ENCODE results near the gene GPER1.

GPER1 gene

DNA sequence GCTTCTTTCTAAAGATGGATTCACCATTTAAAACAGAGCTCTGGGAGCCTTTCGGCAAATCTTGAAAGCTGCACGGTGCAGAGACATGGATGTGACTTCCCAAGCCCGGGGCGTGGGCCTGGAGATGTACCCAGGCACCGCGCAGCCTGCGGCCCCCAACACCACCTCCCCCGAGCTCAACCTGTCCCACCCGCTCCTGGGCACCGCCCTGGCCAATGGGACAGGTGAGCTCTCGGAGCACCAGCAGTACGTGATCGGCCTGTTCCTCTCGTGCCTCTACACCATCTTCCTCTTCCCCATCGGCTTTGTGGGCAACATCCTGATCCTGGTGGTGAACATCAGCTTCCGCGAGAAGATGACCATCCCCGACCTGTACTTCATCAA is 3.7 kb downstream of the GPER1 start:
- DNase-seq = no peak

DNA sequence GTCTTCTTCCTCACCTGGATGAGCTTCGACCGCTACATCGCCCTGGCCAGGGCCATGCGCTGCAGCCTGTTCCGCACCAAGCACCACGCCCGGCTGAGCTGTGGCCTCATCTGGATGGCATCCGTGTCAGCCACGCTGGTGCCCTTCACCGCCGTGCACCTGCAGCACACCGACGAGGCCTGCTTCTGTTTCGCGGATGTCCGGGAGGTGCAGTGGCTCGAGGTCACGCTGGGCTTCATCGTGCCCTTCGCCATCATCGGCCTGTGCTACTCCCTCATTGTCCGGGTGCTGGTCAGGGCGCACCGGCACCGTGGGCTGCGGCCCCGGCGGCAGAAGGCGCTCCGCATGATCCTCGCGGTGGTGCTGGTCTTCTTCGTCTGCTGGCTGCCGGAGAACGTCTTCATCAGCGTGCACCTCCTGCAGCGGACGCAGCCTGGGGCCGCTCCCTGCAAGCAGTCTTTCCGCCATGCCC is 4.3 kb downstream of the GPER1 start:
- DNase-seq = no peak

DNA sequence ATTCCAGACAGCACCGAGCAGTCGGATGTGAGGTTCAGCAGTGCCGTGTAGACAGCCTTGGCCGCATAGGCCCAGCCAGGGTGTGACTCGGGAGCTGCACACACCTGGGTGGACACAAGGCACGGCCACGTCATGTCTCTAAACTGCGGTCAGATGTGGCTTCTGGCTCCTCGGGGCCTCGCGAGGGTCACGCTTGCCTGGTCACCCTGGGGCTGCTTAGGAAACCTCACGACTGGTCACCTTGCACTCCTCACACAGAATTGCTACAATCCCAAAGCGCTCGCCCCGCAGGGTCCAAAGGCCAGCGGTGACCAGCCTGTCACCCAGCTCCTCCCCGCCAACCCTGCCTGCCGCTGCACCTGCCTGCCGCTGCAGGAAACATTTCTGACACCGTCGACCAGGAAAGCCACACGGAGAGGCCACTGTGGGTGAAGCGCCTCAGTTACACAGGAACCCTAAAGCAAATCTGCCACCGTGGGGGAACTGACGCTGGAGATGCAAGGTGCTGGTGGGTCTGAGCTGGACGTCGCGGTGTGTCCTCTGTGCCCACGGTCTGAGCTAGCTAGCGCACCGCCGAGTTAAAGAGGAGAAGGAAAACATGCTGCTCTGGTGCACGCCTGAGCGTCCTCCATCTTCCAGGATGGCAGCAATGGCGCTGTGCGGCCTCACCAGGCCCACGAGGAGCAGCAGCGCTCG is 5.0 kb downstream of the GPER1 start:
- no peak for DNase-seq

DNA sequence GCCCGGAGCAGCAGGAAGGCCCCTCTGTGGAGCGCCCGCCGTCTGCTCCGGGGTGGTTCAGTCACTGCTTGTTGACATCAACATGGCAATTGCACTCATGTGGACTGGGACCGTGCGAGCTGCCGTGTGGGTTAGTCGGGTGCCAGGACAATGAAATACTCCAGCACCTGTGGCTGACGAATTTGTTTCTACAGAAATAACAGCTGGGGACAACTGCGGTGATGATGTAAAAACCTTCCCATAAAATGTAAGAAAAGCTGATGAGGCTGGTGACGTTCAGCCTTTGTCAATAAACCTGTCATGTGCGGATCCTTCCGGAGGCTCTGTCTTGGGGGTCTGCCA is 5.6 kb downstream of the GPER1 start:
- DNase-seq = no peak

DNA sequence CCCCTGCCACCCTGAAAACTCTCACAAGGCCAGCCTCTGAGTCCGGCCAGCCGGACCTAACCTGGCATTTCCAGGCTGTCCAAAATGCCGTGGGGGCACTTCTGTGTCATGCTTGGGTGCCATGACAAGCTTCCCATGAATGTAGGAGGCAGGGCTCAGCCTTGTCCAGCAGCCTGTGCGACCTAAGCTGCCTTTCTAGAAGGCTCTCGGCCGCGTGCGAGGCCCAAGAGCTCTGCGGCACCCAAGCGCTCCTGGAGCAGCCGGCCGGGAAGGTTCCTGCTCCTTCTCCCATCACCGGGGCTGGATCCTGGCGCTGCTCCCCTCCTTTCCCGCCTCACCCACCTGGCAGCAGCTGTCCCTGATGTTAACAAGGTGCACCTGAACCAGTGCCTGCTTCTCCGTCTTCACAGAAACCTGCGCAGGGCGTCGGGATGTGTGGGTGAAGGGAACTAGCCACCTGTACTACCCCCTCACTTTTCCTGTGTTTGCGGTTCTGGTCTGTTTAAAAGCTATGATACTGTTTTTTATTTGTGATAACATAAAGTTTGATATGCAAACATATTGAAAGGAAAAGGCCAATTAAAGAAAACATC is 6.1 kb downstream of the GPER1 start:
- no peak for DNase-seq

DNA sequence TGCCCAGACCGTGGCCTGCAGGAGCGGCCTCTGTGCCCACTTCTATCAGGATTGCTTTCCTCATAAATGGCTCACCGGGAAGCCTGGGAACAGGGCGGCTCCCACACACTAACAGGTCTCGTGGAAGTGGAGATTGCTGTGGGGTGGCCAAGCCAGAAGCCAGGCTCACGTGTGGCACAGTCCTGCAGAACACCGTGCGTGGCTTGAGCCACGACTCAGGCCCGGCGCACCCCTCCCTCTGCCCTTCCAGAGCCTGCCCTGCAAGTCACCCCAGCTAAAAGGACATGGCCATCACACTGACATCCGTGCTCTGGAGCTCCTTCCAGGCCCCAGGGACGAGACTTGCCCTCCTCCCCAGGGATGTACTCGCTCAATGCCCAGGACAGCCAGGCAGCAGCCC is 7.0 kb downstream of the GPER1 start:
- DNase-seq = no peak

DNA sequence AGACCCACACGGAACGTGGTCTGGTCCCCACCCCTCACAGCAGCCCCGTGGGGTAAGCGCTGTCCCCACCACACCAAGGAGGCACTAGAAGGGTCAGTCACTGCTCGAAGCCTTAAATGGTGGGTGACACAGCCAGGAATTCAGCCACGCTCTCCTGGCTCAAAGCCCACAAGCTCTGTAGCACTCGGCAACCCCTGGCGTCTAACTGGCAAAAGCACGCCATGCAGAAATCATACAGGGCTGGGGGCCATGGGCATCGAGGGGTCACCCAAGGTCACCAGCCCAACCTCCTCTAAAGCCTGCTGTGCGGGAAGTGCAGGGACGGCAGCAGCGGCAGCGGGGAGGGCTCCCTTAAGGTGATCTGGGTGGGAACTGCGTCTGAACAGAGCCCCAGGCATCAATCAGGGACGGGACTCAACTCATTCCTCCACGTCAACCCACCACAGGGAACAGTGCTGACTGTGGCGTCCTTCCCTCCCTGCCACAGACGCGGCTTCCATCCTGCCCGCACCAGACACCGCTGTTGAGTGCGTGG is 7.8 kb downstream of the GPER1 start:
- no peak for DNase-seq

DNA sequence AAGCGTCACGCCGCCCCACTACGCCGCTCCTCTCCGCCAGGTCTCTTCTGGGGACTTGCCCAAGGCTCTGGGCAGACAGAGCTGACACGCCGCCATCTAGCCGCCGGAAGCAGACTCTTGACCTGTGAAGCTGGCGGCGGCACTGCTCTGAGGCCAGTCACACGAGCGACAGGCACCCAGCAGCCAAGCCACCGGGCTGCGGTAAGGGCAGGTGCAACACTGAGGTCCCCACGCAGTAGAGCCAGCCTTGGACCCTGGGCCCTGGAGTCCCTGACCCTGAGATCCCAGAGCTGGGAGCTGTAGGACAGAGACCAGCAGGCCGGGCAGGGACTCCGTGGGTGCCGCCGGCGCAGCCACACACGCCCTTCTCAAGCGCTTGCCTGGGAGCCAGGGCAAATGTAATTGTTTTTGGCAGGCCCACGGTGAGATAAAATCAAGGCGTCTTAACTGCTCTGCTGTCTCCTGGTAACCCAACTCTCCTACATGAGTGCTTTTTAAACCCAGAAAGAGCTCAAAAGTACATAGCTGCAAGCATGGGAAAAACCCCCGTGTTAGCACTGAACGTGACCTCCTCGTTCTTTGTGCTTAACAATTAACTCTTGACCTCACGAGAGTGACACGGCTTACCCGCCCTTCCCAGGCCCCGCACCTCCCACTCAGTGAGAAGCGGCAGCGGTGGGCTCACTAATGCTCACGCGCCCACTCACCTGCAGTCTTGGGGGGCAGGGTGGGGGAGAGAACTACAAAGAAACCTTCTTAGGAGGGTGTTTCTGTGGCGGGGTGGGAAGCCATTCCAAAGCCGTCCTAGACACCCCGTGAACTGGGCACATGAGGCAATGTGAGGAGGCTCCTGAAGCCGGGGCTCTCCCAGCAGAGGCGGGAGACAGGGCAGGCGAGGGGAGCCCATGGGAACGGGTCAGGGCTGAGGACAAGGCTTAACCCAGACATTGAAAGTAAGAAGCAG is 8.5 kb downstream of the GPER1 start:
- no peak for DNase-seq

DNA sequence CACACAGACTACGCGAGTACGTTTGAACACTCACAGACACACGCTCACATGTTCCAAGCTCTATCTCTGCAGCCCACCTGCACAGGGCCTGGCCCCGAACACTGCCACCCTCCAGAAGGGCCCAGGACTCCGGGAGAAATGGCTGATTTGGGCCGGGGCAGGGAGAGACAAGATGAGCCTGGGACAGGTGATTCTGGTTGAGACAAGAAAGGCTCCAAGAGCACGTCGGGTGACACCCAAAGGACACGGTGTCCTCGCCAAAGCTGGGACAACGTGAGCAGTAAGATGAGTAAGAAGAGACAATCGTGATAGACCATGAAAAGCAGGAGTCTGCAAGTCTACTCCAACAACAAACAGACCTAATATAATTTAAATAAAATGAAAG is 9.2 kb downstream of the GPER1 start:
- DNase-seq = no peak

DNA sequence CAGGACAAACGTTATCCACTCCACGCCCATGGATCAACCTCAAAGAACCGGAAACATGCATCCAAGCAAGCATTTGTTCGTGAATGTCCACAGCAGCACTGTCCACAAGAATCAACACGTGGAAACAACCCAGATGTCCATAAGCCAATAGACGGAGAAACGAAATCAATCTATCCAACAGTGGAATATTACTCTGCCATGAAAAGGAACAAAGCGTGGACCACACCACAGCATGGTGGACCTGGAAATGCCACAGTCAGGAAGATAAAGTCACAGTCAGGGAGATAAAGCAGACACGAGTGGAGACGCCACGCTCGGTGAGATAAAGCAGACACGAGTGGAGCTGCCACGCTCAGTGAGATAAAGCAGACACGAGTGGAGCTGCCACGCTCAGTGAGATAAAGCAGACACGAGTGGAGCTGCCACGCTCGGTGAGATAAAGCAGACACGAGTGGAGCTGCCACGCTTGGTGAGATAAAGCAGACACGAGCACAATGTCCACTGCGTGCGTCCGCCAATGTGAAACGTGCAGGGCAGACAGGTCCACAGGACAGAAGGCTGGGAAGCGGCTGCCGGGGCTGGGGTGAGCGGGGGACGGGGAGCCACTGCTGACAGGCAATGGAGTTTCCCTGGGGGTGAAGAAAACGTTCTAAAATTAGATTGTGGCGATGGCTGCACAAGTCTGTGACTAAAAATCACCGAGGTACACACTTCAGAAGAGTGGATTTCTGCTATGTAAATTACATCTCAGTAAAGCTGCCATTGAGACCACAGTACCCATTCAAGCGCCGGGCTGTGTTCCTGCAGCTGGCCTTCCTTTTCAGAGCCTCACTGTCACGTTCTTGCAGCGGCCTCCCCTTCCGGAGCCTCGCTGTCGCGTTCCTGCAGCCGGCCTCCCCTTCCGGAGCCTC is 10.6 kb downstream of the GPER1 start:
- DNase-seq = no peak

DNA sequence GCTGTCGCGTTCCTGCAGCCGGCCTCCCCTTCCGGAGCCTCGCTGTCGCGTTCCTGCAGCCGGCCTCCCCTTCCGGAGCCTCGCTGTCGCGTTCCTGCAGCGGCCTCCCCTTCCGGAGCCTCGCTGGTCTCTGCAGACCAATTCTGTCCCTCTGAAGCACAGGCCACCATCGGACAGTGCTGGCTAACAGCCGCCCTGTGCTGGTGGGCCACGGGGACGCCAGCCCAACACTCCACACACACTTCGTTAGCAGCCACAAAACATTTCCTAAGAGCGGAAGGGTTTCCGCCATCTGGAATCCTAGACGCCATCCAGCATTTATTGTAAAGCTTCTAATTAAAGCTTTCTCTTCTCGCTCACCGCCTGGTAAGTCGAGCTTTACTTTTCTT is 11.2 kb downstream of the GPER1 start:
- DNase-seq = no peak

DNA sequence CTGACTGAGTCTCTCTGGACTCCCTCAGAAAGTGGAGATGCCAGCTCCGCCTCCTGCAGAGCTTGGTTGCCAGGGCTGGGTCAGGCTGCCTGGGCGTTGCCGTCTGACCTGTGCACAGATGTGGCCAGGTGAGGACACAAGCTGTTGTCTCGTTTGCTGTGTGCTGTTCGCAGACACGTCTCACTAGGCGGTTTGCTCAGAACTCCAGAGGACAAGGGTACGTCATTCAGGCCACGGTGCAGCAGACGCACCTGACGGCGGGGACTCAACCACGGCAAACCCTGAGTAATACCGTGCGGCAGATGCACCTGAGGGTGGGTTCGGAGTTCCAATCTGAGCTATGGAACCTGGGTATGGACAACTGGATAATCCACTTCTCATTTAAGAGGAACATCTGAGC is 11.7 kb downstream of the GPER1 start:
- DNase-seq = no peak

DNA sequence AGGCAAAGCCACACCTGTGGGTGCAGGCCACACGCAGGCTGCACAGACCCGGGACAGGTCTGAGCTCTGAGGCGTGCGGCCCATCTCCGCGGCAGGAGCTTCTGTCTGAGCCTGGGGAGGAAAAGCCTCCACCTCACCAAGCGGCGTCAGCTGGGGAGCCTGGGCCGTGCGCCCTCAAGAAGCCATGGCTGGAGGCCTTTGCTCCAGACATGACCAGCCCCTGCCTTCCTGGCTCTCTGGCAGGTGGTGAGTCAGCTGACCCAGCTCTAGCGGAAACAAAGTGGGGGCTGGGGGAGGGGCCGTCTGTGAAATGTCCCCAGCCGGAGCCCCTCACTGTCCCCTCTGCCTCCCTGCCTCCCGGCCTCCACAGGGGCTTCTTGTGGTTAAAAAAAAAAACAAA is 12.5 kb downstream of the GPER1 start:
- no peak for DNase-seq

DNA sequence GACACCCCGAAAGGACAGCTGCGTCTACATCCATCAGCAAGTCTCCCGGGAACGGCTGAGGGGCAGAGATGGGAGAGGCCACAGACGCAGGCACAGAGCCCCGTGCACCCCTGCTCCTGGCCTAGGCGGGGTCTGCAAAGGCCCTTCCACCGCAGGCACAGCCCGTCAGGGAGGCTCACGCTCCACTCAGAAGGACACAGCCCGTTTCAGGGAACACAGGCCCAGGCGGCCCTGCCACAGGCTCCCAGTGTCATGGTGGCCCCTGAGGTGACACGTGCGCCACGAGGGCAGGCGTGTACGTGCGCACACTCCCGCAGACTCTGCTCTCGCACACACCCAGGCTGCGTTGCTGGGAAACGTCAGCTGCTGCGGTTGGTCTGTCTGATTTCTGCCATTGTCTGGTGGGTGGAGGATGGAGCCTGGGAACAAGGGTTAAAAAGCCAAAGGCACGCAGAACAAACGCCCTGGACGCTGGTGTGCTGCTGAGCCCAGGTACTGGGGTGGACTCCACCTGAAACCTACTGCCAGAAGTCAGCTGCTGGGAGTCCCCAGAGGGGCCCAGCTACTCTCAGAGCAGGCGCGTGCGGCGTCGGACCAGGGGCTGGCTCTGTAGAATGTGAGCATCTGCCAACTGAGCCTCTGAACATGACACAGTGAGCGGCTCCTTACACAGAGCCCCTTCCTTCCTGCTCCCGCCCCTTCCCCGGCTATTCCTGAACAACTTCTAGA is 13.1 kb downstream of the GPER1 start:
- DNase-seq = peak; percentile 48

DNA sequence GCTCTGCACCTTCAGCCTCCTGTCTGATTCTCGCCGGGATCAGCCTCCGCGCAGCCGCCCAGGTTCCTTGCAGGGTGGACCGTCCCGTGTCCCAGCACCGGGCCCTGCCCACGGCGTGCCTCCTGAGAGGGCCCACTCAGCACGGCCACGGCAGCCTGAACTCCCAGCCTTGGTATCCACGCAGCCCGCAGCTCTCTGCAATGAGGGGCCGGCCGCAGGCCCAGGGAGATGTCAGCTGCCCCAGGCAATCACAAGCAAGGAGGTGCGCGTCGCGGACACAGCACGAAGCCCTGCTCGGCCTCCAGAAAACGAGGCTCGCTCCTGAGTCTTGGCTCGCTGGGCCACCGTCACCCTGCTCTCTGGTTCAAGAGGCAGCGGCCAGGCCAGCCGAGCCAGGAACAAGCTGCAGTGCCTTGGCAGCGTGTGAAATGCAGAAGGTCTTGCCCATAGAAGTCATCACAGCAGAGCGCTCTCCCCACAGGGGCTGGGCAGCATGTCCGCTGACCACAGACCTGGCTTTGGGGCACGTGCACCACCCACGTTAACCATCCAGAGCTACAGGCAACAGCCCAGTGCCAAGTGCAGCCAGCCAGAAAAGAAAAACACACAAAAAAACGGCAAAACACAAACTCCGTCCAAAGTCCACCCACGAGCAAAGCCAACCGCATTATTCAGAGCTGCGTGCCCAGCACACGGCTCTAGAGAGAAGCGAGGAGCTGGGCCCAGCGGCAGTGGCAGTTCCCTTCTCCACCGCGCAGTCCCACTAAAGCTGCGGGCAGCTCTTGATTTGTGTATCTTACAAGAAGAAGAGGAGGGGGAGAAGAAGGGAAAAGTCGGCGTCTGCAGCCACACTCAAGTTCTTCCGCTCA is 13.9 kb downstream of the GPER1 start:
- no peak for DNase-seq

DNA sequence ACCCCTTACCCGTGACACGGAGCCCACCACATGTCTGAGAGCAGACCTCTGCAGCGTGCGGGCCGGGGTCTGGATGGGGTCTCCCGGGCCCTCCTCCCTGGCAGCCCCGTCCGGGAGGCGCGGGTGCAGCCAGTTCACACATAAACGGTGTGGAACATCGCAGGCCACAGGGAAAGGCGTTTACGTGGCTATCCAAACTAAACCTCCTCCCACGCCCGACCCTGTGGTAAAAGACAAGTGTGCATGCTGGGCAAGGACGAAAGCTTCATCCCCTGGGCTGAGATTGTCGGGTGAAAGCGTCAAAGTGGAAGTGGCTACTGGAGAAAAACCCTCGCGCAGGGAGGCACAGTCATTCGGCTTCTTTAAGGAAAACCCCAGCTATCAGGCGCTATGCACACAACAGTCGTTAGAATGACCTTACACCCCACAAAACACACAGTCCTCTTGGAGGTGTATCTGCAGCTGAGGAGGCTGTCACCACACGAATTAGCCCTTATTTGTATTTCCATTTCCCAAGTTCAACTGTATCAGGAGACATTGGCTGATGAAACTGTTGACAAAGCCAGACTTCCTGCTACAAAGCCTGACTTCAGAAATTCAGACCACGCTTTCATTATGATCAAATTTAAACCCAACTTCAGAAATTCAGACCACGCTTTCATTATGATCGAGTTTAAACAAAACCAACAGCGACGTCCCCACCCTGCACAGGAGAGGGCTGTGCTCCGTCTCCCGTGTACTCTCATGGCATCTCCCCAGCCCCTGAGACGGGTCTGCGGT is 15.3 kb downstream of the GPER1 start:
- DNase-seq = no peak

DNA sequence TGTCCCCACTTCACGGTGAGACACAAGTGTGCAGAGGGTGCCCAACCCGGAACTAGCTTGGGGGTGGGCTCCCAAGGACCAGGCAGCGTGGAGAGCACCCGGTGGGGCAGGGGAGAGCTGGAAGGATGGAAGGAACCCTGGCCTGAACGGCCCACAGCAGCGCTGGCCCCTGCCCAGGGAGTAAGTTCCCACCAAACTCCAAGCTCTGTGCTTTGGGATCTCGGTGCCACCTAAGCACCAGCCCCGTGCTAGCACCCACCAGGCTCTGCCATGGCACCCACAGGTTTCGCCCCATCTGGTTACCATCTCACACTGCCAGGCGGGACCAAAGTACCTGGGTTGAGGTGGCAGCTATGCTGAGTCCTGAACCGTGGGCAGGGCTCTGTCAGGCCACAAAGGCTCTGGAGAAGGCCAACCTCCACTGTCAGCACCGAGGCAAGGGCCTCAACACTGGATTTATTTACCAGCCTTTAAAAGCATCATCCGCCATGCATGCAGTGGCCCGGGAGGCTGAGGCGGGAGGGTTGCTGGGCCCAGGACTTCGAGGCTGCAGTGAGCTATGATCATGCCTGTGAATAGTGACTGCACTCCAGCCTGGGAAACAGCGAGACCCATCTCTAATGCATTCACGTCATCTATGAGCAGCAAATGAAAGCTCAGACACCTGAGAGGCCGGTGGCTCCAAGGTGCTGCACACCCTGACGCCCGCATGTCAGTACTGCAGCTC is 16.0 kb downstream of the GPER1 start:
- no peak for DNase-seq

DNA sequence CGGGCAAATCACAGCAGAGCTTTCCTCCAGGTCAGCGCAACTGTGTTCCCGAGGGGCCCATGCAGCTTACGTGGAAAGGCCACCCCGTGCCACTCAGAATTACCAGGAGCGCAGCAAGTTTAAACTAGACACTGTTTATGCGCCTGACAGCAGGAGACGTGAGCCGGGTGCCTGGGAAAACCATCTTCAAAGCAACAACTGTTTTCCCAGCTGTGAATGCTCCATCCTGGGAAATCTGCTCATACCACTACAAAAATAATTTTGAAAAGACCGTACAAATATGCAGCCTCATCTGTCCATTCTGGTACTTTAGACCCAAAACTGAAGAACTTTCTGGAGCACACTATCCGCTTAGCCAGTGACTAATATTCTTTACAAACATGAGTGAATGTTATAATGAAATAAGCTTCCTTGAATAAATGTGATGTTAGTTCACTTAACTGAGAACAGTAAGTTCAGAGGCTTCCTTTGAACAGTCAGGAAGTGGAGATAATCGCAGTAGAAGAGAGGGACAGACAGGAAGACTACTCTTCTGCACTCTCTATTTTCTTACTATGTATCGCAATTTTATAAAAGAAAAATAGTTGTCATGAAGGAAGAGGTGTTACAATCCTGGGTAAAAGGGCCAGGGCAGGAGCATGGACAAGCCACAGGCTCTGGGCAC is 16.7 kb downstream of the GPER1 start:
- no peak for DNase-seq

DNA sequence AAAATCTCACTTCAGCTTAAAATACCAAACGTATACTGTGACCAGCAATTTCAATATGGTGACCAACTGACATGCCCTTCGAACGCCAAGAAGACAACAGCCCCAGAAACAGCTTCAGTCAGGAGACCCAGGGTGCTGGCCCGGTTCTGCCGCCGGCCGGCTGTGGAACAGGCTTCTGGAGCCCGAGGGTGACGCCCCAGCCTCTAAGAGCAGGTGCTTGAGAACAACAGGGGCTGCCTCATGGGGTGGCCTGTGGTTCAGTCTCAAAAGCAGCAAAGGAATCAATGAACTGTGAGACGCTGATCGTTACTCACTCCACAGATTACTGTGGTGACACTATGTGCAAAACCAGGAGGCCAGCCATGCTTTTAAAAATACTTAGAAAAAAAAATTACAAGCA is 17.3 kb downstream of the GPER1 start:
- no peak for DNase-seq

All from NCI-H2171 (cell line).